Measurements from ENCODE around the gene SMAP1.

The SMAP1 gene

DNA sequence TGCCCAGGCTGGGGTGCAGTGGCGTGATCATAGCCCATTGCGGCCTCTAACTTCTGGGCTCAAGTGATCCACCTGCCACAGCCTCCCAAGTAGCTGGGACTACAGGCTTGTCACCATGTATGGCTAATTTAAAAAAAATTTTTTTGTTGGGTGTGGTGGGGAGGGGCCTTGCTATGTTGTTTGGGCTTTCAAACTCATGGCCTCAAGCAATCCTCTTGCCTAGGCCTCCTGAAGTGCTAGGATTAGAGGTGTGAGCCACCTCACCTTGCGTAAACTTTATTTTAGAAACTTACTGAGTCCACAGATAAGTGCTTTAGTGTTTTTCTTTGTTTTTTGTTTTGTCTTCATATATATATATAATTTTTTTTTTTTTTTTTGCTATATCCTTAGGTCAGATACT is 9.1 kb downstream of the SMAP1 start:
- FAIRE-seq (no peak), DNase-seq (ENCODE audit: insufficient read length, low spot score) (no peak)

DNA sequence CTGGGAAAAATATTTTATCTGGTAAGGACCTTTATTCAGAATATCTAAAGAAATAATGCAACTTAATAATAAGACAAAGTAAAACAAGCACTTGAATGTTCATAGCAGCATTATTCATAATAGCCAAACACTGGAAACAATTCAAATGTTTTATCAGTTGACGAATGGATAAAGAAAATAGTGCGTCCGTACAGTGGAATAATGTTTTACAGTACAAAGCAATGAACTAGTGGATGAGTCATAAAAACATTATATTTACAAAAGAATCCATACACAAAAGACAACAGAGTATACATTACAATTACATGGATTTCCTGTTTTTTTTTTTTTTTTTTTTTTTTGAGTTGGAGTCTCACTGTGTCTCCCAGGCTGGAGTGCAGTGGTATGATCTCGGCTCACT is 12.7 kb downstream of the SMAP1 start:
- DNase-seq (ENCODE audit: insufficient read length, low spot score) (no peak), FAIRE-seq (no peak)

DNA sequence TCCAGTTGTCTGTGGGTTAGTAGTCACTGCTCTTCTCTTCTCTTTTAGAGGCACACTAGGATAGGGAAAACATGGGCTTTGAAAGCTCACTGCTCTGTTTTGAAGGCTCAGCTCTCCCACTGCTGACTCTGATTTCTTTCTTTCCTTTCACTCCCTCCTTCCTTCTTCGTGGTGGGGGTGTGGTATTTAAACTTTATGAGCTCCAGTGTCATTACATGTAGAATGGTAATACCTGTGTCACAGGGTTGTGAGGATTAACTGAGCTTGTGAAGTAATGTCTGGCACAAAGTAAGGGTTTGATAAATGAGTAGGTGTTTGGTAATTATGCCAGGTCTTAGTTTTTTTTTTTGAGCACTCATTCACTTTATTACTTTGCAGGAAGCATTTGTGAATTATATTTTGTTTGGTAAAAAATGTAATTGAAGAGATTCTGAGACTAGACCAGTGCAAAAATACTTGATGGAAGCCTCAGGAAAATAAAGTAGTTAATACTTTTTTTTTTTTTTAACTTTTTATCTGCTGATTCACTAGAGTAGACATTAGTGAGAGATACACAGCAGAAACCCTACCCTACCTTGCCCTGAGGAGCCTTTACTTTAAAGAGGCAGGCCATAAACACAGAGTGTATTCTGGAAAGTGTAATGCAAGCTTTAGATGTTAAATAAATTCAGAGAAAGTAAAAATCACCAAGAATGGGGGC is 17.3 kb downstream of the SMAP1 start:
- DNase-seq (ENCODE audit: insufficient read length, low spot score) (no peak), FAIRE-seq (no peak)

DNA sequence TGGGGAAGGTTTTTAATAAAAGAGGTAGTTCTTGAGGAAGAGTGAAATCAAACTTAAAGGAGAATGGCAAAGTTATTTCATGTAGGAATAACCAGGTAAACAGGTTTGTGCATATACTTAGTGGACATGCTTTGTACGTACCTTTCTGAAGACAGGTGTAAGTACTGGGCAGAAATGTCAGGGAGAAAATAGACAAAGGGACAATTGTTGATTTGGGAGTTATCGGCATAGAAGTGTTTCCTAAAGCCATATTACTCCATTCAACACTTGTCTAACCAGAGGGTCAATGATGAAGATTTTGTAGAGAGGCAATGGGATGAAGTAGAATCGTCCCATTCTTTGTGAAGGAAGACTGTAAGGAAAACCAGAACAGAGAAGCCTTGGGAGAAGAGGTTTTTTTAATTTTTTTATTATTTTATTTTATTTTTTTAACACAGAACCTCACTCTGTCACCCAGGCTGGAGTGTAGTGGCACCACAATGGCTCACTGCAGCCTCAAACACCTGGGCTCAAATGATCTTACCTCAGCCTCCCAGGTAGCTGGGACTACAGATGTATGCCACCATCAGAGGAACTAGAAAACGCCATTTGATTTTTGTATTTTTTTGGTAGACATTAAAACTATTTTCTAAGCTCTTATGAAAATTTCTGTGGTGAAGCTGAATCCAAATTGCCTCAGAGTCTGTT is 18.0 kb downstream of the SMAP1 start:
- no peak for FAIRE-seq
- DNase-seq (ENCODE audit: insufficient read length, low spot score), result no peak

DNA sequence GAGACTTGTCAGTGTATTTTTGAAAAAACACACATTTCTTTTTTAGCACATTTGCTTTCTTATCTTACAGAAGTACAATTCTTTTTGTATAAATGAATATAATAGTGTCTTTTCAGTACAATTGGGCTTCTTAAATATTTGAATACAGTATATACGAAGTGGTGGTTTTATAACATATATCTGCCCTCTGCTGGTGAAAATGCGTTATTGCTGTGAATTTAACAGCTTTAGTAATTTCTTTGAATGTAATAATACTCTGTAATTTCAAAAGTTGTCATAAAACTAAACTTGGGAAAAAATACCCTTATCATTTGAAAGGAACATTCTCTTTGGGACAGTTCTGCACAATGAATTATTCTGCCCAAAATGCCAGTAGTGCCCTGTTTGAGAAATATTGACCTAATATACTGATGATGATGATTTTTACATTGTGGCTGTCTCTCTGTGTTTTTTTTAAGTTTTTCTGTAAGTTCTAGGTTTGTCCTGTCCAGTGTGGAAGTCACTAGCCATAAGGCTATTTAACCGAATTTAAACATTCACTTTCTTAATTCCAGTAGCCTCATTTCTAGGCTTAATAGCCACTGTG is 19.0 kb downstream of the SMAP1 start:
- FAIRE-seq (no peak), DNase-seq (ENCODE audit: insufficient read length, low spot score) (no peak)

DNA sequence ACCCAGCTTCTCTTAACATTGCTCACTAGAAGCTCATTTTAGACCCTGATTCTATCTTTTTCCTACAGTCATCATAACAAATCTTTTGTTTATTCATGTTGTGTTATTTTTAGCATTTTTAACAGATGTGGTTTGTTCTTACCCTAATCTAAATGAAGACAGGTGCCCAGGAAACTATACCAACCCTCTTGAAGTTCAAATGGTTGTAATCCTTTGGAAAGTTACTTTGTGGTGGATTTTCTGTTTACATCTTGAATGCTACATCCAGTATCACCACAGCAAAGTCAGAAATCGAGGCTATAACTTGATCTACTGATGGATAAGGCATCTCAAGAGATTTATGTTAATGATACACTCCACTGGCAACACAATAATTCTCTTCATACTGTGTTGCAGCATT is 26.2 kb downstream of the SMAP1 start:
- FAIRE-seq (no peak), DNase-seq (ENCODE audit: insufficient read length, low spot score) (no peak)

DNA sequence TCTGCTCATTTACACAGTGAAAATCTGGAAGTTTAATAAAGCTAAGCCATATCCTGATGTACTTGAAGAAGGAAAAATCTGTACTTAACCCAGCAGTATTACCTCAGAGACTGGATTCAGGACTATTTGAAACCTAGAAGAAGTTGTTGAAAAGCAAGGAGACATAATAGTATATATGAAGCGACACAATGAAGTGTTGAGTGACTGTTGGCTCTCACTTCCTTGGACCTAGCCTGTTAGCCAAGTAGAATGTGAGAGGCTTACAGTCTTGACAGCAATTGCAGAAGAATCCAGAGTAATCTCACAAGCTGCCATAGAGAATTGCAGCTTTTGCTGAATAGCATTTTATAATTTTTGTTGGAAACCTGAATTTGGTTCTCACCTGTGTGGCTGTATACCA is 26.7 kb downstream of the SMAP1 start:
- FAIRE-seq (no peak), DNase-seq (ENCODE audit: insufficient read length, low spot score) (no peak)

DNA sequence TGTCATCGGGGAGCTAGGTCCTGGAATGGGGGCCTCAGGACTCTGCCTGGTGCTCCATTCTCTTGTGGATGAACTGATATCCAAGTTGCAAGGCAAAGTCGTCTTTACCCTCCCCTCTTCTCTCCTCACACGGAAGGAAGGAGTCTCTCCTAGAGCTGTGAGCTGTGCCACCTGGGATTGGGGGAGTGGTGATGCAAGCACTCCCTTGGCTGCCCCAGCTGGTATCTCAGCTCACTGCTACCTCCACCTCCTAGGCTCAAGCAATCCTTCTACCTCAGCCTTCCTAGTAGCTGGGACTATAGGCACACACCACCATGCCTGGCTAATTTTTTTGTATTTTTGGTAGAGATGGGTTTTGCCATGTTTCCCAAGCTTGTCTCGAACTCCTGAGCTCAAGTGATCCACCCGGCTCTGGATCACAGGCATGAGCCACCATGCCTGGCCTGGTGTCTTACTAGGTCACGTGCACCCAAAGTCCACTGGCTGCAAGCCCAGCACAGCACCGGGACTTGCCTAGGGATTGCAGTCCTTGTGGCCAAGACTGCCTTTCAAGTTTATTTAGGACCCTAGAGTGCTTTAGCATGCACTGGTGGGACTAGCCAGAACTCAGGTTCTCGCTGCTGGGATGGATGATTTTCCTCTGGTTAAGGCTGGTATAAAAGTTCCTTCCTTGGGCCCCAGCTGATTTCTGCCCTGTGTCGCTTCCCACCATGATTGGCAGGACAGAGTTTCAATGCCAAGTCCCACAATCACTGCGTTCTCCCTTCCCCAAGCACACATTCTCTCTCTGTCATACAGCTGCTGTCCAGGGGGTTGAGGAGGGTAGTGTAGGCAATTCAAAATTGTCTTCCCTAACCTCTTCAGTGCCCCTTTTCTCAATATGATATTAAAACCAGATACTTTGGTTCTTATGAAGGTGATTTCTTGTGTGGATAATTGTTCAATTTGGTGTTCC is 33.5 kb downstream of the SMAP1 start:
- no peak for DNase-seq (ENCODE audit: insufficient read length, low spot score)
- FAIRE-seq, result no peak

DNA sequence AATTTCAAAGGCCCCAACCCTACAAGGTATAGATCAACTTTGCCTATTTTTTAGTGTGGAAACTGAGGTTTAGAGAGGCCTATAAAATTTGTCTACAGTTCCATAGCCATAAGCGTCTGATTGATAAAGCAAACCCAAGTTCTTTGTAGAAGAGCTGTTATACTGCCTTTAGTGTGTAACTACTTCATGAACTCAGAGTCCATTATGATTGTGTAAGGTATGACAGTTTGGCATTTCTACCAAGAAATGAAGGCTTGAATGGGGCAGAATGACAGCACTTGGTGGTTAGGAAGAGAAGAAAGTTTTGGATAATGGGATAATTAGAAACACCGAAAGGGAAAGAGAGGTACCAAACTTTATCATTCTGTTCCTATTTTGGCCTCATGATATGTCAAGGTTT is 38.1 kb downstream of the SMAP1 start:
- no peak for FAIRE-seq
- no peak for DNase-seq (ENCODE audit: insufficient read length, low spot score)

DNA sequence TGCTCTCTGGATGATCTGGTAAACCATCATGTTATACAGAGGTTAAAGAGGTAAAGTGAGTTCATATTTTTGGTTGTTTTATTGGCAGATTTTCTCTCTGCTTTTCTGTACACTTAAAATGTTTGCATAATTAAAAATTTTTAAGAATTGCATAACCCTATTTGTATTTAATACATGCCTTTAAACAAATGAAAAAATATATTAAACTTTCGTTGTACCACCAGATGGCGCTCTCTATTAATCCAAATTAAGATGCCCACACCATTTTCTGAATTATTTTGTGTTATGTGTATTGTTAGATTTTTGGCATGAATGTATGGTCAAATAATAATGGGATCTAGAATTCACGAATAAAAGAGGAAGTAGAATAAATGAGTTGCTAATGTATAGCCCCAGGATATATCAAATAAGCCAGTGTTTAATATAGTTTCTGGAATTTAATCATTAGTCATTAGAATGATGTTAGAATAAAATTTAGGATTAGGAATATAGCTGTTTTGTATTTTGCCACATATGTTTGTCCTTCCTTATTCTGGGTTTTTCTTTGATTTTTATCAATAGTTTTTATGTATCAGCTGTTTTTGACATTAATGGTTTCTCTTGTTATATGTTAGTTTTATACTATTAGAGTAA is 38.9 kb downstream of the SMAP1 start:
- FAIRE-seq (no peak), DNase-seq (ENCODE audit: insufficient read length, low spot score) (peak; percentile 10)

DNA sequence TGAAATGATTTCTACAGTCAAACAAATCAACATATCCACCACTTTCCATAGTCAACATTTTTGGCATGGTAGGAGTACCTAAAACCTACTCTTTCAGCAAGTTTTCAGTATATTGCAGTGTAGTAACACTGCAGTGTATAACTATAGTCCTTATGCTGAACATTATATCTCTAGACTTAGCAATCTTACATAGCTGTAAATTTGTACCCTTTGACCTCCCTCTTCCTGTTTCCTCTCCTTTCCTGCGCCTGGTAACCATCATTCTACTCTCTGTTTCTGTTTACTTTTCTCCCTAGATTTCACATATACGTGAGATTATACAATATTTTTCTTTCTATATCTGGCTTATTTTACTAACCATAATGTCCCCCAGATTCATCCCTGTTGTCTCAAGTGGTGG is 40.2 kb downstream of the SMAP1 start:
- no peak for DNase-seq (ENCODE audit: insufficient read length, low spot score)
- FAIRE-seq, result no peak

DNA sequence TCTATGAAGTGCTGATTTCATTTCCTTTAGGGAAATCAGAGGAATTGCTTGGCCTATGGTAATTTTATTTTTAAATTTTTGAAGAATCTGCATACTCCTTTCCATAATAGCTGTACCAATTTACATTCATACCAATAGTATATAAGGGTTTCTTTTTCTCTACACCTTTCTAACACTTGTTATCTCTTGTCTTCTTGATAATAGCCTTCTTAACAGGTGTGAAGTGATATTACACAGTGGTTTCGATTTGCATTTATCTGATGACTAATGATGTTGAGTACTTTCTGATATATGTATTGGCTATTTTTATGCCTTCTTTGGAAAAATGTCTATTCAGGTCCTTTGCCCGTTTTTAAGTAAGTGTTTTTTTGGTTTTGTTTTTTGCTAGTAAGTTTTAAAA is 40.8 kb downstream of the SMAP1 start:
- no peak for FAIRE-seq
- no peak for DNase-seq (ENCODE audit: insufficient read length, low spot score)

DNA sequence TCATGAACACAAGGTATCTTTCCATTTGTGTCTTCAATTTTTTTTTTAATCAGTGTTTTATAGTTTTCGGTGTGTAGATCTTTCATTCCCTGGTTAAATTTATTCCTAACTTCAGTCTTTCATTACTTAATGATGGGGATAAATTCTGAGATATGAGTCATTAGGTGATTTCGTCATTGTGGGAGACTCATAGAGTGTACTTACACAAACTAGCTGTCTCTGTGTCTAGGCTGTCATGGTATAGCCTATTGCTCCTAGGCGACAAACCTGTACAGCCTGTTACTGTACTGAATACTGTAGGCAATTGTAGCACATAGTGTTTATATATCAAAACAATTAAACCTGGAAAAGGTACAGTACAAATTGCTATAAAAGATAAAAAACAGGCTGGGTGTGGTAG is 42.1 kb downstream of the SMAP1 start:
- no peak for DNase-seq (ENCODE audit: insufficient read length, low spot score)
- FAIRE-seq, result peak; percentile 26

DNA sequence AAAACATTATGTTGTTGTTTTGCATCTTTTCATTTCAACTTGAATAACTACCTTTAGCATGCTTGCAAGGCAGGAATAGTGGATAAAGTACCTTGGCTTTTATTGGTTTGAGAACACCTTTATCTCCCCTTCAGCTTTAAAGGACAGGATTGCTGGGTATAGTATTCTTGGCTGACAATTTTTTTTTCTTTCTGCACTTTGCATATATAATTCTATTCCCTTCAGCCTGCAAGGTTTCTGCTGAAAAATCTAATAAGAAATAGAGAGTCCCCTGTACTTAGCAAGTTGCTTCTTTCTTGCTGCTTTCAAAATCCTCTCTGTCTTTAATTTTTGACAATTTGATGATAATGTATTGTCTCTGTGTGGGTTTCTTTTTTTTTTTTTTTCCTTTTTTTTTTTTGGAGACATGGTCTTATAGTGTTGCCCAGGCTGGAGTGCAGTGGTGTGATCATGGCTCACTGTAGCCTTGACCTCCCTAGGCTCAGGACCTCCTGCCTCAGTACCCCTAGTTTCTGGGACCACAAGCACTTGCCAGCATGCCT is 47.1 kb downstream of the SMAP1 start:
- FAIRE-seq (no peak), DNase-seq (ENCODE audit: insufficient read length, low spot score) (no peak)

DNA sequence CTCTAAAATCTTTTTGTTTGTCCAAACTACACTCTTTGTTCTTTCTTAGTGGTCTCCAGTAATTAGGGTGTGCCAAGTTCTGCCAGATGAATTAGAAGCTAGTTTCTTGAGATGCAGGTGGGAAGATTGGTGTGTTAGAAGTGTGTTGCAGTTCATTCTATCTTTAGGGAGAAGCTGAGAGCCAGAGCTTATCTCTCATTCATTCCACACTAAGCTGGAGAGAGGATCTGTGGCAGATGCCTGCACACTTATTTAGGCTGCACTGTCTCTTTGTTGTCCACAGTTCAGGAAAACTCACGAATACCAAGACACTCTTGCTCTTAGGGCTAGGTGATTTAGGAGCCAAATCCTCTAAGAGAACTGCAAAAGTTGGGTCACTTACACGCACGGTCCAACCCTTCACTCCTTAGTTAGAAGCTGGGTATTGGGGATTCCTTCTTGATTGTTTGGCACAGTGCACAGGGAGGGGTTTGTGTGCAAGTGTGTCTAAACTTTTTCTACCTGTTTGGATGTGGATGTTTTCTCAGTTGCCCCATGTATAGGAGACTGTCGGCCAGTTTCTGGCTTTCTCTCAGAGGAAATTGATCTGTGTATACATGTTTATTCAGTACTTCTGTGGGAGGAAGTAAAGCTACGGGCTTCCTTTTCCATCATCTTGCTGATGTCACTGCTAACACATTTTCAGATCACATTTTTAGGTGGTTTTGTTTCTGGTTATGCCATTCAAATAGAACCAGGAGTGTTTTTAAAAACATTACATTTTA is 49.5 kb downstream of the SMAP1 start:
- DNase-seq (ENCODE audit: insufficient read length, low spot score), result no peak
- no peak for FAIRE-seq

DNA sequence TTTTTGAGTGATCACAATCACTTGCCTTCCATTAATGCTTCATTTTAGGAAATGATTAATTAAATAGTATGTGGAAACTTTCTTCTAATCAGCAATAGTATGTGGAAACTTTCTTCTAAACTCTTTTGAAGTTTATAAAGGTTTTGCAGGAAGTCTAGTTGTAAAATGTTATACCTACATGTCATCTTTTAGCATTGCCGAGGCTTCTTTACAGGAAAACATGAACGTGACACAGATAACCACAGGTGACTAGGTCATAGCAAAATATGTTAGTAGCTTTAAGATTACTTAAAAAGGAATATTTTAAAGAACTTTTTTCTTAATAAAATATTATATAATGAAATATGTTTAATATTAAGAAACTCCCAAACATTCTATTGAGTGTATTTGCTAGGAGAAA is 56.8 kb downstream of the SMAP1 start:
- no peak for FAIRE-seq
- no peak for DNase-seq (ENCODE audit: insufficient read length, low spot score)

DNA sequence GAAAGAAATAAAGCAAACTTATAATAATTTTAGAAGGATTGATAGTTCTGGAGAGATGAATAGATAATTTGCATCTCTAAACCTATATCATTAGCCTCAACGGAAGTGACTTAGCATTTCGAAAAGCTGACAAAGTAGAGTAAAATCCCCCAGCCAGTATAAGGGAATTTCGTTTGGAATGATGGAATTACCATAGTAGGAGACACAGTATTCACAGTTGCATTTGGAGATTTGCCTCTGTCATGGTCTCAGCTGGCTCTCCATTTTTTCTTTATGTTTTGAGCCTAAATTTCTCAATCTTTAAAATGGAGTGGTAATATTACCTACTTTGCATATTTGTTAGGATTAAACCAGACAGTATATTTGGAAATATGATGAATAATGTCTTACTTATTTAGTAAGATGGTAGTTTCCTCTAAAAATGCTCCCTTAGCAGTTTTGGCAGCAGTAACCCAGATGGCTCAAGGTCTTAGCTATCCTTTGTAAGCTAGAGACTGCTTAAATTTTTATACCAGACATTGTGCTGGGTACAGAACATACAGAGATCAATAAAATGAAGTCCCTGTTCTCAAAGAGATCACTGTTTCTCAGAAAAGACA is 58.2 kb downstream of the SMAP1 start:
- DNase-seq (ENCODE audit: insufficient read length, low spot score), result no peak
- FAIRE-seq, result no peak

DNA sequence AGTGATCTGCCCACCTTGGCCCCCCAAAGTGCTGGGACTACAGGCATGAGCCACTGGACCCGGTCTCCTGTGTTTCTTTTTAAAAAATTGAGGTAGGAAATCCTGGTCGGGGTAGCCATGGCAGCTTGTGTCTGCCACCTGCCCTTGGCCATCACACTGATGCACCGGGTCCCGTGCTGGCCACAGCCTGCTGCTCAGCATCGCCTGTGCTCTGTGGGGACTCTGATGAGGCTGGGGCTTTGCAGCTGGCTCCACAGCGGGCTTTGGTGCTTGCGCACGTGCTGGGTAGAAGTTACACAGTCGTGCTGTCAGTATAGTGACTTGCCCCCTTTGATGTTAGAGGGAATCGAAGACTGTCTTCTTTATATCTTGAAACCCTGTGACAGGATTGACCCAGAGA is 66.7 kb downstream of the SMAP1 start:
- no peak for FAIRE-seq

DNA sequence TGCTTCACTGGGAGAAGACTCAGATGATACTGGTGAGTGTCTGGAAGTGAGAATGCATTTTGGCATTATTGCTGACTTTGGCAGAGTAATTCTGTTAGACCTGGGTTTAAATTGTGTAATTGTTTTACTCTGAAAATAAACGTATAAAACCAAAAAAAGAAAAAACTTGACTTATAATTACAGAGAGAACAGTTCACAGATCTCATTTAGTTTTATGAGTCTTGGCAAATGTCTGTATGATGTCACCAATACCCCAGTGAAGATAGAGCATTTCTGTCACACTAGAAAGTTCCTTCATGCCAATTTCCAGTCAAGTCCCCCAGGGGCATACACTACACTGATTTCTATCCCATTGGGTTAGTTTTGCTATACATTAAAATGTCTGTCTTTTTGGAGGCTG is 67.3 kb downstream of the SMAP1 start:
- DNase-seq (ENCODE audit: insufficient read length, low spot score), result no peak
- no peak for FAIRE-seq

More for the DNA sequence above, 66.7 kb downstream of the SMAP1 start:
- no peak for DNase-seq (ENCODE audit: insufficient read length, low spot score)

Measured in HTR-8/SVneo (cell line).